ENCODE results near the gene OPRL1.

OPRL1 gene

GRCh38 chr20:64071341-64072332 lies 8.2 kb upstream of the OPRL1 start:
- no peaks in the 10 kb centered on the region for H3K27me3 ChIP-seq
- H3K4me3 ChIP-seq (ENCODE audit: low read depth in 1 of 2, low read length in 1 of 2) = no peak overlapping the region
- peaks cover 54% of the 10 kb centered on the region for H3K36me3 ChIP-seq
- TF ChIP-seq CTCF (IDR thresholded peaks at IDR 0.05) = no peak
- H3K4me1 ChIP-seq (ENCODE audit: control insufficient read depth in 1 of 2, insufficient read depth in 1 of 2, low read depth in 1 of 2, low read length in 1 of 2) = peaks cover 51 to 71% of the 10 kb centered on the region in 2 experiments
- H3K9me3 ChIP-seq = peaks cover 5% of the 10 kb centered on the region
- H3K27ac ChIP-seq = peak overlapping the region; percentile 99

- H3K36me3 ChIP-seq = peaks cover 58% of the 10 kb centered on the region
- H3K27ac ChIP-seq = peak overlapping the region; percentile 99
- TF ChIP-seq CTCF (IDR thresholded peaks at IDR 0.05) = no peak
- H3K27me3 ChIP-seq = no peaks in the 10 kb centered on the region
- H3K4me3 ChIP-seq (ENCODE audit: low read depth in 1 of 2, low read length in 1 of 2) = no peak overlapping the region
- peaks cover 52 to 64% of the 10 kb centered on the region in 2 experiments for H3K4me1 ChIP-seq (ENCODE audit: control insufficient read depth in 1 of 2, insufficient read depth in 1 of 2, low read depth in 1 of 2, low read length in 1 of 2)
- peaks cover 5% of the 10 kb centered on the region for H3K9me3 ChIP-seq
Measured at GRCh38 chr20:64072498-64073063, 7.3 kb upstream of the OPRL1 start.

- peak overlapping the region; percentile 99 for H3K27ac ChIP-seq
- no peak overlapping the region for H3K4me3 ChIP-seq (ENCODE audit: low read depth in 1 of 2, low read length in 1 of 2)
- H3K27me3 ChIP-seq = no peaks in the 10 kb centered on the region
- H3K36me3 ChIP-seq = peaks cover 60% of the 10 kb centered on the region
- peaks cover 62% of the 10 kb centered on the region in 2 experiments for H3K4me1 ChIP-seq (ENCODE audit: control insufficient read depth in 1 of 2, insufficient read depth in 1 of 2, low read depth in 1 of 2, low read length in 1 of 2)
- TF ChIP-seq CTCF (IDR thresholded peaks at IDR 0.05) = no peak
- peaks cover 5% of the 10 kb centered on the region for H3K9me3 ChIP-seq
Measured at GRCh38 chr20:64073476-64074183, 6.3 kb upstream of the OPRL1 start.

DNA sequence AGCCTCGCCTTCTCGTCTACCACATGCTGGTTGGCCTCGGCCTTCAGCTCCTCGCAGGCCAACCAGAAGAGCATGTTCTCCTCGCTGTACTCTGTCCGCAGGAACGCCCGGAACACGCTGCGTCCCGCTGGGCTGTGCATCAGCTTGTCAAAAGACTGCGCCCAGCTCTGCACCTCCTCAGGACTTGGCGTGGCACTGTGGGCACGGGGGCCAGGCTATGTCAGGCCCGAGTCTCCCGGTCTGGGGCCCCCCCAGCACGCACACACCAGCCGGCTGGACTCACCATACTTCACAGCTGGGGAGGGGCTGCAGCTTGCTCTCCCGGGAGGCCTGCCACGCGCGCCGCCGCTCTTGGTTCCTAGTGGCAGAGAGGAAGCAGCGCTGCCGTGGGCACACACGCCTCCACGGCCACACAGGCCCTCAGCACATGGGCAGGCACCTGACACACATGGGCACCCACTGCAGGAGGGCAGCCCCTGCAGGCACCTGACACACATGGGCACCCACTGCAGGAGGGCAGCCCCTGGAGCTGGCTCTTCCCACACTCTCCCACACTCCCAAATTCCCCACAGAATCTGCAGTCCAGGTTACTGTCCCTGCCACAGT lies 5.6 kb upstream of the OPRL1 start:
- peaks cover 60 to 61% of the 10 kb centered on the region in 2 experiments for H3K4me1 ChIP-seq (ENCODE audit: control insufficient read depth in 1 of 2, insufficient read depth in 1 of 2, low read depth in 1 of 2, low read length in 1 of 2)
- H3K36me3 ChIP-seq = peaks cover 60% of the 10 kb centered on the region
- TF ChIP-seq CTCF (IDR thresholded peaks at IDR 0.05) = no peak

GRCh38 chr20:64074963-64075362 lies 4.9 kb upstream of the OPRL1 start:
- Histone ChIP-seq H3K36me3 (peaks cover 60% of the 10 kb centered on the region), H3K4me1 (ENCODE audit: control insufficient read depth in 1 of 2, insufficient read depth in 1 of 2, low read depth in 1 of 2, low read length in 1 of 2) (peaks cover 53 to 54% of the 10 kb centered on the region in 2 experiments), H3K27me3 (no peaks in the 10 kb centered on the region), H3K9me3 (peaks cover 5% of the 10 kb centered on the region), H3K4me3 (ENCODE audit: low read depth in 1 of 2, low read length in 1 of 2) (peak overlapping the region; percentile 3 to 18), H3K27ac (peak overlapping the region; percentile 99)
- TF ChIP-seq CTCF (IDR thresholded peaks at IDR 0.05) = no peak

More for the DNA sequence above, 5.6 kb upstream of the OPRL1 start:
- Histone ChIP-seq H3K4me3 (ENCODE audit: low read depth in 1 of 2, low read length in 1 of 2) (no peak overlapping the region), H3K9me3 (peaks cover 5% of the 10 kb centered on the region), H3K27ac (peak overlapping the region; percentile 99), H3K27me3 (no peaks in the 10 kb centered on the region)

Measured in neutrophil (primary cell).